Caco-2 (cell line): ENCODE data around the gene BOLA1. TPM values are rescaled to one million over a fixed set of nuclear protein-coding genes. Genes with fewer than 3 reads are reported as not detected.
"Not testable (repeated sequence)": the region's sequence is repeated elsewhere in the genome, so short reads cannot be mapped to it uniquely, and the experiment has no call there.

Source experiments
- BruUV-seq: library from RNA; stranded (reverse); fragments of 400-500 nt; replicated peaks from 2 replicates; lab custom pipeline; 2021; lab: Mats Ljungman, UMichigan
- CTCF ChIA-PET: fragments of 300-600 bp; sonication (Branson Sonifier 250); formaldehyde crosslinking; loops from one replicate; lab custom pipeline; 2022; ENCODE audit warnings: antibody characterized with exemption; lab: Charles Lee
- POLR2A ChIA-PET: fragments of 300-600 bp; sonication (Branson Sonifier 250); formaldehyde crosslinking; loops from one replicate; lab custom pipeline; 2022; ENCODE audit warnings: antibody characterized with exemption; lab: Charles Lee
- DNase-seq, 2 experiments: peaks; one replicate each; pipeline versions ENCODE4 v3.0.0 to v3.0.0-alpha.2; 2020 to 2022
- H3K27me3 ChIP-seq: replicated peaks from 2 replicates; pipeline ENCODE4 v1.6.0; 2011; ENCODE audit warnings: low read length; ENCODE audit not compliant: control insufficient read depth, insufficient read depth
- H3K36me3 ChIP-seq: 2 replicates; pipeline ENCODE4 v1.5.1; 2011; ENCODE audit warnings: low read length; ENCODE audit not compliant: control insufficient read depth, insufficient read depth
- H3K4me1 ChIP-seq: fragments of 250-450 bp; sonication (Bioruptor Pico); 2 replicates; pipeline ENCODE4 v1.5.1; 2020; ENCODE audit warnings: mild to moderate bottlenecking
- H3K4me3 ChIP-seq: 2 replicates; pipeline ENCODE4 v1.5.1; 2011; ENCODE audit warnings: low read depth, mild to moderate bottlenecking, control low read depth, low read length
- H3K9me3 ChIP-seq: fragments of 250-450 bp; sonication (Bioruptor Pico); 2 replicates; pipeline ENCODE4 v1.5.1; 2020; ENCODE audit warnings: mild to moderate bottlenecking, moderate library complexity
- H3K27ac Mint-ChIP-seq: one replicate; pipeline ENCODE4 v1.8.0; 2022; ENCODE audit warnings: mixed read lengths; ENCODE audit not compliant: unreplicated experiment
- H3K27me3 Mint-ChIP-seq: one replicate; pipeline ENCODE4 v1.8.0; 2022; ENCODE audit warnings: mixed read lengths; ENCODE audit not compliant: insufficient read depth, unreplicated experiment
- H3K36me3 Mint-ChIP-seq: one replicate; pipeline ENCODE4 v1.8.0; 2022; ENCODE audit warnings: mild to moderate bottlenecking, mixed read lengths; ENCODE audit not compliant: insufficient read depth, unreplicated experiment
- H3K4me1 Mint-ChIP-seq: one replicate; pipeline ENCODE4 v1.8.0; 2022; ENCODE audit warnings: low read depth, mixed read lengths; ENCODE audit not compliant: unreplicated experiment
- H3K4me3 Mint-ChIP-seq: one replicate; pipeline ENCODE4 v1.8.0; 2022; ENCODE audit warnings: mild to moderate bottlenecking, moderate library complexity, mixed read lengths; ENCODE audit not compliant: unreplicated experiment
- H3K9me3 Mint-ChIP-seq: one replicate; pipeline ENCODE4 v1.8.0; 2022; ENCODE audit warnings: mixed read lengths; ENCODE audit not compliant: unreplicated experiment
- CTCF ChIP-seq, 2 experiments: fragments of 200-600 bp in 1 of 2; IDR thresholded peaks; 1 replicate in 1 of 2; 2 replicates in 1 of 2; pipeline versions ENCODE4 v1.5.1 to v1.8.0; 2011 to 2022; ENCODE audit warnings: antibody characterized with exemption in 1 of 2, control low read depth in 1 of 2, inconsistent platforms in 1 of 2, low read depth in 1 of 2, low read length in 1 of 2, mild to moderate bottlenecking in 1 of 2, moderate library complexity in 1 of 2; ENCODE audit not compliant: insufficient read depth in 1 of 2, severe bottlenecking in 1 of 2, unreplicated experiment in 1 of 2
- intact Hi-C: fragments of 100-400 bp; cut with micrococcal nuclease; formaldehyde crosslinking; loops from one replicate; pipeline ENCODE4 v1.10.0; 2022; ENCODE audit not compliant: unreplicated experiment
- total RNA-seq: library from RNA; stranded (reverse); gene quantifications from 2 replicates; pipeline ENCODE4 v1.2.3, GENCODE V29; 2022

The BOLA1 gene
- total RNA-seq, 1 experiment from 2014 or later: 22.7 TPM

- BruUV-seq: no TSS peak
- Mint-ChIP-seq H3K9me3 (no peaks in the 10 kb centered on the region), H3K27me3 (no peaks in the 10 kb centered on the region), H3K4me1 (peaks cover 33% of the 10 kb centered on the region), H3K27ac (peak overlapping the region; percentile 9), H3K4me3 (peak overlapping the region; percentile 83), H3K36me3 (peaks cover 30% of the 10 kb centered on the region)
- Histone ChIP-seq H3K36me3 (no peaks in the 10 kb centered on the region), H3K4me1 (peaks cover 37% of the 10 kb centered on the region), H3K9me3 (no peaks in the 10 kb centered on the region), H3K27me3 (no peaks in the 10 kb centered on the region), H3K4me3 (peak overlapping the region; percentile 30)
- ChIA-PET CTCF (interaction anchor here (1.2 kb wide), 1 partner anchor 9 kb away, joined by 3 read pairs; no protein-coding TSS in a partner anchor), POLR2A (interaction anchor here (1.8 to 2.4 kb wide), 3 partner anchors 9 to 50 kb away, joined by 6 to 14 read pairs (median 11); partner anchors contain the start of gene BOLA1)
- TF ChIP-seq CTCF (IDR thresholded peaks at IDR 0.05; ENCODE audit: insufficient read depth in 1 of 2, low read depth in 1 of 2, low read length in 1 of 2, severe bottlenecking in 1 of 2, unreplicated experiment in 1 of 2): peak in 1 of 2 experiments; percentile 2
- intact Hi-C loops: no loop called here
- DNase-seq: peak; percentile 37 to 58
Measured at GRCh38 chr1:149936992-149937705, 37.8 kb downstream of the BOLA1 start.

GRCh38 chr1:149937759-149938158 lies 38.4 kb downstream of the BOLA1 start:
- H3K27ac Mint-ChIP-seq: peak overlapping the region; percentile 9
- H3K4me1 Mint-ChIP-seq: peaks cover 33% of the 10 kb centered on the region
- peak overlapping the region; percentile 83 for H3K4me3 Mint-ChIP-seq
- no peak for TF ChIP-seq CTCF (IDR thresholded peaks at IDR 0.05; ENCODE audit: insufficient read depth in 1 of 2, low read depth in 1 of 2, low read length in 1 of 2, severe bottlenecking in 1 of 2, unreplicated experiment in 1 of 2)
- H3K36me3 Mint-ChIP-seq: peaks cover 30% of the 10 kb centered on the region
- intact Hi-C loops: loop anchor here (2.0 kb wide), 1 partner anchor 39 kb away; the partner anchor contains the start of gene BOLA1
- BruUV-seq: no TSS peak
- DNase-seq: no peak
- ChIA-PET CTCF (interaction anchor here (1.2 kb wide), 1 partner anchor 10 kb away, joined by 3 read pairs; no protein-coding TSS in a partner anchor), POLR2A (interaction anchor here (1.8 to 2.4 kb wide), 3 partner anchors 10 to 51 kb away, joined by 6 to 14 read pairs (median 11); partner anchors contain the start of gene BOLA1)
- H3K9me3 ChIP-seq: no peaks in the 10 kb centered on the region
- no peaks in the 10 kb centered on the region for H3K27me3 Mint-ChIP-seq
- H3K27me3 ChIP-seq: no peaks in the 10 kb centered on the region
- H3K36me3 ChIP-seq: no peaks in the 10 kb centered on the region
- H3K9me3 Mint-ChIP-seq: no peaks in the 10 kb centered on the region
- H3K4me1 ChIP-seq: peaks cover 37% of the 10 kb centered on the region
- H3K4me3 ChIP-seq: no peak overlapping the region

- peak overlapping the region; percentile 98 for H3K27ac Mint-ChIP-seq
- not testable (repeated sequence) for H3K27me3 Mint-ChIP-seq, H3K9me3 Mint-ChIP-seq, DNase-seq, H3K36me3 ChIP-seq, BruUV-seq, H3K27me3 ChIP-seq, H3K9me3 ChIP-seq
- peaks cover 29% of the 10 kb centered on the region for H3K36me3 Mint-ChIP-seq
- POLR2A ChIA-PET: interaction anchor here (1.1 kb wide), 2 partner anchors 10 to 51 kb away, joined by 7 to 16 read pairs; a partner anchor contains a TSS
- peaks cover 33% of the 10 kb centered on the region for H3K4me1 Mint-ChIP-seq
- Histone ChIP-seq H3K4me3 (peak overlapping the region; percentile 35), H3K4me1 (peaks cover 37% of the 10 kb centered on the region)
- CTCF ChIA-PET: interaction anchor here (0.6 to 1.5 kb wide), 5 partner anchors 10 to 249 kb away, joined by 3 to 6 read pairs (median 5); a partner anchor contains a TSS
- H3K4me3 Mint-ChIP-seq: peak overlapping the region; percentile 83
- intact Hi-C loops: loop anchor here (2.0 kb wide), 1 partner anchor 40 kb away; the partner anchor contains the start of gene BOLA1
Measured at GRCh38 chr1:149938668-149939003, 39.3 kb downstream of the BOLA1 start.
